B cell (primary cell): ENCODE data around the gene PTPN22. TPM values are rescaled to one million over a fixed set of nuclear protein-coding genes. Genes with fewer than 3 reads are reported as not detected.

ENCODE experiments used
- ATAC-seq: fragments of 200-7000 bp; cut with Tn5 transposase; one replicate; pipeline ENCODE4 v1.10.0; 2021; ENCODE audit warnings: low read depth, mild to moderate bottlenecking, moderate number of reproducible peaks, moderate library complexity
- CTCF ChIA-PET: fragments of 350-600 bp; sonication (Branson Sonifier 250); formaldehyde crosslinking; loops from one replicate; lab custom pipeline; 2021; ENCODE audit warnings: antibody characterized with exemption, inconsistent platforms; lab: Charles Lee
- POLR2A ChIA-PET: fragments of 350-600 bp; sonication (Branson Sonifier 250); formaldehyde crosslinking; loops from one replicate; lab custom pipeline; 2021; ENCODE audit warnings: antibody characterized with exemption; lab: Charles Lee
- DNase-seq: peaks from one replicate; pipeline ENCODE4 v3.0.0; 2013
- H2AFZ ChIP-seq: 2 replicates; pipeline ENCODE4 v1.6.1; 2012; ENCODE audit warnings: mild to moderate bottlenecking, low read depth, low read length; ENCODE audit not compliant: insufficient read depth, poor library complexity, severe bottlenecking
- H3K27ac ChIP-seq, 2 donors: 1 replicate in 1 of 2; 2 replicates in 1 of 2; pipeline ENCODE4 v1.5.1; 2012 to 2013; ENCODE audit warnings: low read length in 2 of 2, mild to moderate bottlenecking in 2 of 2, moderate library complexity in 1 of 2
- H3K27me3 ChIP-seq, 4 experiments: fragments of 200-600 bp in 1 of 4; sonication (generic) in 1 of 4; replicated peaks in 1 of 4; 1 replicate in 2 of 4; 2 replicates in 2 of 4; pipeline versions ENCODE4 v1.6.1 to v1.7.0; 2013 to 2016; ENCODE audit warnings: low read length in 3 of 4, mild to moderate bottlenecking in 2 of 4, mixed read lengths in 1 of 4, moderate library complexity in 1 of 4; ENCODE audit not compliant: insufficient read depth in 4 of 4, control insufficient read depth in 3 of 4; ENCODE audit errors: control extremely low read depth in 1 of 4
- H3K36me3 ChIP-seq, 2 experiments: replicated peaks in 1 of 2; 1 replicate in 1 of 2; 2 replicates in 1 of 2; pipeline versions ENCODE4 v1.6.1 to v1.7.1; 2013; ENCODE audit warnings: low read length in 1 of 2; ENCODE audit not compliant: insufficient read depth in 2 of 2, control insufficient read depth in 1 of 2; ENCODE audit errors: control extremely low read depth in 1 of 2, extremely low read depth in 1 of 2
- H3K4me1 ChIP-seq, 2 donors: fragments of 200-600 bp in 1 of 2; sonication (generic) in 1 of 2; 1 replicate in 1 of 2; 2 replicates in 1 of 2; pipeline versions ENCODE4 v1.5.1 to v1.6.1; 2013 to 2017; ENCODE audit warnings: low read length in 2 of 2; ENCODE audit not compliant: control insufficient read depth in 2 of 2, insufficient read depth in 2 of 2
- H3K4me2 ChIP-seq: replicated peaks from 2 replicates; pipeline ENCODE3; 2012; ENCODE audit warnings: mild to moderate bottlenecking, low read depth, low read length; ENCODE audit not compliant: poor library complexity, severe bottlenecking
- H3K4me3 ChIP-seq, 5 experiments: fragments of 200-600 bp in 1 of 5; sonication (generic) in 1 of 5; 1 replicate in 3 of 5; 2 replicates in 2 of 5; pipeline versions ENCODE4 v1.5.1 to v1.7.0; 2011 to 2016; ENCODE audit warnings: low read length in 4 of 5, mild to moderate bottlenecking in 4 of 5, low read depth in 2 of 5, control low read depth in 1 of 5, moderate library complexity in 1 of 5; ENCODE audit not compliant: insufficient read depth in 1 of 5; ENCODE audit errors: control extremely low read depth in 1 of 5, extremely low read depth in 1 of 5
- H3K79me2 ChIP-seq: fragments of 200-600 bp; sonication (generic); one replicate; pipeline ENCODE4 v1.6.0; 2016; ENCODE audit warnings: low read length; ENCODE audit not compliant: control insufficient read depth, insufficient read depth
- H3K9ac ChIP-seq: fragments of 200-600 bp; sonication (generic); 2 replicates; pipeline ENCODE4 v1.6.1; 2017; ENCODE audit warnings: mild to moderate bottlenecking, low read length, moderate library complexity
- H3K9me3 ChIP-seq, 3 donors: one replicate each; pipeline versions ENCODE4 v1.6.1 to v1.7.1; 2013; ENCODE audit warnings: low read length in 2 of 3; ENCODE audit not compliant: control insufficient read depth in 2 of 3, insufficient read depth in 1 of 3; ENCODE audit errors: control extremely low read depth in 1 of 3
- H4K20me1 ChIP-seq: 2 replicates; pipeline ENCODE4 v1.6.0; 2012; ENCODE audit warnings: mild to moderate bottlenecking, low read length; ENCODE audit not compliant: insufficient read depth, control insufficient read depth, poor library complexity, severe bottlenecking
- H3K27ac Mint-ChIP-seq: one replicate; pipeline ENCODE4 v1.8.0; 2021; ENCODE audit warnings: mixed read lengths
- H3K27me3 Mint-ChIP-seq: one replicate; pipeline ENCODE4 v1.8.0; 2021; ENCODE audit warnings: mixed read lengths
- H3K4me1 Mint-ChIP-seq: one replicate; pipeline ENCODE4 v1.8.0; 2021; ENCODE audit warnings: mixed read lengths
- H3K4me3 Mint-ChIP-seq: one replicate; pipeline ENCODE4 v1.8.0; 2021; ENCODE audit warnings: mixed read lengths
- H3K9me3 Mint-ChIP-seq: one replicate; pipeline ENCODE4 v1.8.0; 2022; ENCODE audit warnings: mixed read lengths; ENCODE audit not compliant: insufficient read depth
- CTCF ChIP-seq: fragments of 200-600 bp; IDR thresholded peaks from one replicate; pipeline ENCODE4 v1.8.0; 2022; ENCODE audit warnings: antibody characterized with exemption, mild to moderate bottlenecking
- EZH2 ChIP-seq: IDR thresholded peaks from 2 replicates; pipeline ENCODE4 v1.6.1; 2012; ENCODE audit warnings: borderline replicate concordance, low read depth, mild to moderate bottlenecking, moderate library complexity, low read length; ENCODE audit not compliant: insufficient read depth, poor library complexity, severe bottlenecking
- WGBS: methylation state at CpG from one replicate; pipeline ENCODE4 v1.1.5; 2013; ENCODE audit warnings: missing lambda C conversion rate; ENCODE audit not compliant: insufficient coverage; 5-methylcytosine and 5-hydroxymethylcytosine counted together
- intact Hi-C: fragments of 100-400 bp; cut with micrococcal nuclease; formaldehyde crosslinking; loops from one replicate; pipeline ENCODE4 v1.10.0; 2022
- polyA plus RNA-seq: library from polyadenylated mRNA; depleted of rRNA; stranded (reverse); fragments of >200 nt; gene quantifications from 2 replicates; pipeline ENCODE4 v1.2.3, GENCODE V29; 2012
- total RNA-seq, 2 donors: library from RNA; stranded (reverse); fragments of 120-200 nt in 1 of 2; gene quantifications; 1 replicate in 1 of 2; 2 replicates in 1 of 2; pipeline versions ENCODE4 v1.2.3 to v1.2.4, GENCODE V29; 2013 to 2022

The PTPN22 gene
- total and polyA plus RNA-seq, 2 donors (not counting 1 experiment from before 2014, with no cell fraction given): 14.3 to 37.4 TPM

DNA sequence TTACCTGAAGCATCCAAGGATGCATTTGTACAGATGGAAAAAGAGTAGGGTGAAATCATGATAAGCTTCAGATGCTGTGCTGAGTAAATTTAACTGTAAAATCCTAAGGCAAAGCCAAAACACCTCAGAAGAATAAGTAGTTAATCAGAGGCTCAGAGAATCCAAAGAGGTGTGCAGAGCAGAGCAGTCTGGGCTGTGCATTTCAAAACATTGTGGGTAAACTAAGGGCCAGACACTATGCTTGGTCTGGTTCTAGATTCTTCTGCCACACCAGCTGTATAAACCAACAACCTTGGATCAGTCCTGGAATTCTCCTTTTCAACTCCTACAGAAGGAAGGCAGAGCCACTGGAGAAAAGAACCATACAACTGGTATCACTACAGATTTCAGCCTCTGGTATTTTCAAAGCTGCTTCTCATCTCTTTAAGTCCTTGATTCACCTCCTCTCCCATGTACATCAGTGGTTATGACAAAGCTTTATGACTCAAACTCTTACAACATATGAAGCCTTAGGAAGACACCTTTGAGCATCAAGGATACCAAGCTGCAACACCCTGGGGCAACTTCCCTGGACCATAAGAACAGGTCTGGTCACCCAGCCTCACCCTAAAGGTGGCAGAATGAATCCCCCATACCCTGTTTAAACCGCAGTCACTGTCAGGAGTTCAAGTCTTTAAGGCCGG is 46.0 kb upstream of the PTPN22 start:
- H3K9ac ChIP-seq: no peak overlapping the region
- H3K9me3 ChIP-seq: no peaks in the 10 kb centered on the region
- intact Hi-C loops: no loop called here
- no peak overlapping the region for H3K4me3 ChIP-seq
- H3K4me2 ChIP-seq: no peak overlapping the region
- no peaks in the 10 kb centered on the region for H3K4me1 ChIP-seq
- no peak overlapping the region for H2AFZ ChIP-seq
- Mint-ChIP-seq H3K4me3 (no peak overlapping the region), H3K4me1 (no peaks in the 10 kb centered on the region), H3K27ac (no peak overlapping the region), H3K27me3 (no peaks in the 10 kb centered on the region), H3K9me3 (no peaks in the 10 kb centered on the region)
- TF ChIP-seq EZH2: no peak
- TF ChIP-seq CTCF: no peak
- CTCF ChIA-PET: no interaction called here
- peaks cover 0 to 4% of the 10 kb centered on the region in 2 experiments for H3K36me3 ChIP-seq
- H3K79me2 ChIP-seq: no peaks in the 10 kb centered on the region
- POLR2A ChIA-PET: no interaction called here
- no peak overlapping the region for H3K27ac ChIP-seq
- H3K27me3 ChIP-seq: peaks cover 0 to 3% (median 0%) of the 10 kb centered on the region in 4 experiments
- 96% methylated on average over 2 of the region's 2 CpGs for WGBS
- H4K20me1 ChIP-seq: no peaks in the 10 kb centered on the region
- DNase-seq: no peak
- ATAC-seq: no peak

DNA sequence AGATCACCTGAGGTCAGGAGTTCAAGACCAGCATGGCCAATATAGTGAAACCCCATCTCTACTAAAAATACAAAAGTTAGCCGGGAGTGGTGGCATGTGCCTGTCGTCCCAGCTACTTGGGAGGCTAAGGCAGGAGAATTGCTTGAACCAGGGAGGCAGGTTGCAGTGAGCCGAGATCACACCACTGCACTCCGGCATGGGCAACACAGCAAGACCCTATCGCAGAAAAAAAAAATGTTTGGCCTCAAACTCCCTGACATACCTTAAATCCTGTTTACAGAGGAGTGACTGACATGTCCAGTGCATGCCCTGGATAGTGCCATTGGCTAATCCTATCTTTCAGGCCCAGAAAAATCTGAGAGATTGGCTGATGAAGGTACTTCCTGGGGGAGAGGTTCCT is 45.5 kb upstream of the PTPN22 start:
- H2AFZ ChIP-seq: no peak overlapping the region
- H3K27ac ChIP-seq: no peak overlapping the region
- H3K79me2 ChIP-seq: no peaks in the 10 kb centered on the region
- H3K4me2 ChIP-seq: no peak overlapping the region
- no peaks in the 10 kb centered on the region for H3K4me1 ChIP-seq
- H4K20me1 ChIP-seq: no peaks in the 10 kb centered on the region
- CTCF ChIA-PET: no interaction called here
- Mint-ChIP-seq H3K27me3 (no peaks in the 10 kb centered on the region), H3K27ac (no peak overlapping the region), H3K4me3 (no peak overlapping the region), H3K4me1 (no peaks in the 10 kb centered on the region), H3K9me3 (no peaks in the 10 kb centered on the region)
- peaks cover 0 to under 1% (median 0%) of the 10 kb centered on the region in 4 experiments for H3K27me3 ChIP-seq
- H3K4me3 ChIP-seq: no peak overlapping the region
- peaks cover 0 to 9% of the 10 kb centered on the region in 2 experiments for H3K36me3 ChIP-seq
- WGBS: no CpG with 5 or more reads among the region's 5 CpGs
- POLR2A ChIA-PET: no interaction called here
- no peak overlapping the region for H3K9ac ChIP-seq
- ATAC-seq (no peak), DNase-seq (no peak)
- no peaks in the 10 kb centered on the region for H3K9me3 ChIP-seq
- intact Hi-C loops: no loop called here
- TF ChIP-seq CTCF: no peak
- TF ChIP-seq EZH2: no peak
